GM12878 (cell line): Measurements from ENCODE around the gene MAP3K5. TPM values are rescaled to one million over a fixed set of nuclear protein-coding genes. Genes with fewer than 3 reads are reported as not detected.

Source experiments
- ATAC-seq: fragments of 200-7000 bp; cut with Tn5 transposase; 3 replicates; pipeline ENCODE4 v1.9.1; 2020; ENCODE audit warnings: mild to moderate bottlenecking, moderate library complexity
- BruUV-seq: library from RNA; stranded (reverse); fragments of 400-500 nt; replicated peaks from 2 replicates; lab custom pipeline; 2021; lab: Mats Ljungman, UMichigan
- CTCF ChIA-PET: fragments of 300-600 bp; sonication (Branson Sonifier 250); formaldehyde crosslinking; extraction: SDS; loops from one replicate; lab custom pipeline; 2021; ENCODE audit warnings: inconsistent platforms; lab: Yijun Ruan, JAX
- POLR2A ChIA-PET: fragments of 350-600 bp; formaldehyde crosslinking; extraction: SDS; loops from one replicate; lab custom pipeline; 2021; ENCODE audit warnings: inconsistent platforms; lab: Charles Lee
- RAD21 ChIA-PET: fragments of 300-600 bp; sonication (Branson Sonifier 250); formaldehyde crosslinking; loops from one replicate; lab custom pipeline; 2023; ENCODE audit warnings: antibody characterized with exemption; ENCODE audit not compliant: unreplicated experiment; lab: Charles Lee
- SMC1A ChIA-PET: fragments of 300-600 bp; sonication (Branson Sonifier 250); formaldehyde crosslinking; loops from one replicate; lab custom pipeline; 2023; ENCODE audit not compliant: unreplicated experiment, uncharacterized antibody; lab: Charles Lee
- DNase-seq: peaks from one replicate; pipeline ENCODE4 v3.0.0-alpha.2; 2011; ENCODE audit warnings: low read depth, low spot score
- FAIRE-seq: peaks from 3 replicates; lab custom pipeline; 2011; peaks lifted over from hg19 to GRCh38; lab: Jason Lieb, UNC
- H2AFZ ChIP-seq: 2 replicates; pipeline ENCODE4 v1.6.0; 2011; ENCODE audit warnings: low read depth, low read length, control low read depth; ENCODE audit not compliant: control insufficient read depth
- H3K27ac ChIP-seq: 2 replicates; pipeline ENCODE4 v1.5.1; 2011; ENCODE audit warnings: control low read depth; ENCODE audit not compliant: control insufficient read depth, insufficient read depth
- H3K27me3 ChIP-seq, 2 experiments: replicated peaks in 1 of 2; 2 replicates each; pipeline versions ENCODE4 v1.6.0 to v1.6.1; 2011; ENCODE audit warnings: low read length in 1 of 2; ENCODE audit not compliant: control insufficient read depth in 2 of 2, insufficient read depth in 2 of 2
- H3K36me3 ChIP-seq, 2 experiments: 2 replicates each; pipeline ENCODE4 v1.5.1; 2011; ENCODE audit warnings: low read length in 1 of 2; ENCODE audit not compliant: control insufficient read depth in 2 of 2, insufficient read depth in 2 of 2
- H3K4me1 ChIP-seq: 2 replicates; pipeline ENCODE4 v1.6.1; 2011; ENCODE audit warnings: mild to moderate bottlenecking, low read length, moderate library complexity, mixed read lengths; ENCODE audit not compliant: control insufficient read depth, insufficient read depth
- H3K4me2 ChIP-seq: 2 replicates; pipeline ENCODE4 v1.6.0; 2011; ENCODE audit warnings: control low read depth; ENCODE audit not compliant: control insufficient read depth, insufficient read depth
- H3K4me3 ChIP-seq: fragments of 200-600 bp; sonication (generic); 2 replicates; pipeline ENCODE4 v1.5.1; 2016
- H3K79me2 ChIP-seq: 2 replicates; pipeline ENCODE4 v1.6.0; 2011; ENCODE audit warnings: low read length; ENCODE audit not compliant: control insufficient read depth, insufficient read depth
- H3K9ac ChIP-seq: 2 replicates; pipeline ENCODE4 v1.8.0; 2011; ENCODE audit warnings: low read length, control low read depth, mixed read lengths; ENCODE audit not compliant: control insufficient read depth, insufficient read depth
- H3K9me3 ChIP-seq: replicated peaks from 3 replicates; pipeline ENCODE4 v1.5.1; 2011; ENCODE audit warnings: mild to moderate bottlenecking, low read length; ENCODE audit not compliant: control insufficient read depth, insufficient read depth
- H4K20me1 ChIP-seq: 2 replicates; pipeline ENCODE4 v1.6.0; 2011; ENCODE audit not compliant: control insufficient read depth, insufficient read depth
- IKZF1 ChIP-seq: fragments of 450-650 bp; conservative IDR thresholded peaks from 2 replicates; pipeline ENCODE4 v1.6.1; 2017; ENCODE audit warnings: antibody characterized with exemption, mild to moderate bottlenecking
- ZBTB40 ChIP-seq: fragments of 450-650 bp; IDR thresholded peaks from 2 replicates; pipeline ENCODE4 v1.6.1; 2016; ENCODE audit warnings: mild to moderate bottlenecking, moderate library complexity, borderline replicate concordance
- WGBS: methylation state at CpG from one replicate; pipeline ENCODE4 v1.1.6; 2016; ENCODE audit warnings: low lambda C conversion rate; ENCODE audit not compliant: insufficient replicate concordance, insufficient coverage; ENCODE audit errors: missing lambda C conversion rate; 5-methylcytosine and 5-hydroxymethylcytosine counted together
- in situ Hi-C: fragments of 300-500 bp; cut with MboI; formaldehyde crosslinking; loops from 9 replicates; pipeline ENCODE4 v1.14.3; 2018; ENCODE audit warnings: mixed read lengths
- intact Hi-C: fragments of 100-400 bp; cut with micrococcal nuclease; formaldehyde crosslinking; loops from one replicate; pipeline ENCODE4 v1.14.2; 2022; ENCODE audit not compliant: unreplicated experiment
- polyA plus RNA-seq, 11 experiments: library from polyadenylated mRNA; depleted of rRNA in 4 of 11; unstranded in 6 of 11; stranded (reverse) in 5 of 11; fragments of >200 nt; fragmentation: Nextera tagmentation in 4 of 11; fragmentation: Illumina TruSeq in 1 of 11; extraction: Ambion mirVana in 4 of 11; extraction: Trizol in 1 of 11; gene quantifications; 1 replicate in 1 of 11; 2 replicates in 10 of 11; pipeline versions ENCODE4 v1.2.1 to v1.2.3, GENCODE V29; 2011 to 2016; ENCODE audit warnings: inconsistent platforms in 2 of 11, missing spikeins in 2 of 11, low read depth in 1 of 11
- total RNA-seq, 4 experiments: library from RNA; depleted of rRNA in 3 of 4; stranded (reverse); fragments of >200 nt in 3 of 4; fragmentation: Illumina TruSeq in 1 of 4; extraction: Trizol in 1 of 4; gene quantifications; 2 replicates each; pipeline versions ENCODE4 v1.2.1 to v1.2.3, GENCODE V29; 2013 to 2021

Gene MAP3K5
- total and polyA plus RNA-seq, 10 of the 15 experiments (the other 5 are each of a cell fraction or from before 2014, with no cell fraction given) = 5.4 to 34.3 (median 26.4) TPM

GRCh38 chr6:136725124-136725523, 67.2 kb downstream of the MAP3K5 start:
- FAIRE-seq = no peak
- H3K27ac ChIP-seq = no peak overlapping the region
- in situ Hi-C loops = no loop called here
- H4K20me1 ChIP-seq = no peaks in the 10 kb centered on the region
- no peak overlapping the region for H3K4me2 ChIP-seq
- peaks cover 0 to 6% of the 10 kb centered on the region in 2 experiments; a peak in 1 of 4 replicates for H3K36me3 ChIP-seq
- RAD21 ChIA-PET = interaction anchor here (1.1 to 5.1 kb wide), 4 partner anchors 38 to 67 kb away, joined by 4 to 58 read pairs (median 6); partner anchors contain the start of gene MAP3K5
- no peak for TF ChIP-seq IKZF1
- TF ChIP-seq ZBTB40 = peak; percentile 63; the same call in 1 of the 2 replicates
- peaks cover 90% of the 10 kb centered on the region for H3K79me2 ChIP-seq
- H3K9ac ChIP-seq = no peak overlapping the region
- 96% methylated on average over 4 of the region's 4 CpGs for WGBS
- no peak overlapping the region for H2AFZ ChIP-seq
- DNase-seq = no peak
- CTCF ChIA-PET = interaction anchor here (1.4 kb wide), 1 partner anchor 67 kb away, joined by 10 read pairs; the partner anchor contains the start of gene MAP3K5
- ATAC-seq = no peak
- H3K9me3 ChIP-seq = peaks cover 1% of the 10 kb centered on the region; the same call in 2 of the 3 replicates
- SMC1A ChIA-PET = interaction anchor here (1.0 to 20.2 kb wide), 6 partner anchors 8 to 61 kb away, joined by 3 to 446 read pairs (median 44); partner anchors contain the start of gene MAP3K5
- no peaks in the 10 kb centered on the region for H3K27me3 ChIP-seq
- intact Hi-C loops = no loop called here
- no TSS peak for BruUV-seq
- POLR2A ChIA-PET = interaction anchor here (1.0 to 1.1 kb wide), 2 partner anchors 23 to 36 kb away, joined by 3 to 9 read pairs; no protein-coding TSS in a partner anchor
- H3K4me1 ChIP-seq = peaks cover 20% of the 10 kb centered on the region
- H3K4me3 ChIP-seq = no peak overlapping the region
